ENCODE data around the gene PSMD10.

Gene PSMD10

GRCh38 chrX:108132876-108133275 is 41.5 kb upstream of the PSMD10 start:
- Histone ChIP-seq H3K4me1 (ENCODE audit: control insufficient read depth, low read length) (no peaks in the 10 kb centered on the region), H3K79me2 (ENCODE audit: control insufficient read depth, low read length) (no peaks in the 10 kb centered on the region), H3K36me3 (ENCODE audit: control insufficient read depth, low read length) (no peaks in the 10 kb centered on the region), H4K20me1 (ENCODE audit: control insufficient read depth, insufficient read depth, low read depth, low read length) (no peaks in the 10 kb centered on the region), H3F3A (ENCODE audit: control insufficient read depth, insufficient read depth) (no peaks in the 10 kb centered on the region), H3K27me3 (ENCODE audit: control insufficient read depth, low read length) (no peaks in the 10 kb centered on the region), H3K9me2 (replicated peaks; ENCODE audit: control insufficient read depth, low read length) (no peaks in the 10 kb centered on the region), H3K4me3 (ENCODE audit: low read length) (no peak overlapping the region), H3K4me2 (ENCODE audit: low read length) (no peak overlapping the region), H3K9me3 (ENCODE audit: control insufficient read depth, insufficient read depth, low read length) (no peaks in the 10 kb centered on the region), H3K27ac (ENCODE audit: low read depth, low read length) (no peak overlapping the region)
- TF ChIP-seq EZH2phosphoT487 (IDR thresholded peaks at IDR 0.05; ENCODE audit: borderline replicate concordance, low read length) (no peak), CTCF (IDR thresholded peaks at IDR 0.05; ENCODE audit: low read depth, low read length, poor library complexity, severe bottlenecking) (no peak)

GRCh38 chrX:108132034-108132433 is 40.7 kb upstream of the PSMD10 start:
- Histone ChIP-seq H3K79me2 (ENCODE audit: control insufficient read depth, low read length) (no peaks in the 10 kb centered on the region), H3K4me2 (ENCODE audit: low read length) (no peak overlapping the region), H3F3A (ENCODE audit: control insufficient read depth, insufficient read depth) (no peaks in the 10 kb centered on the region), H3K4me1 (ENCODE audit: control insufficient read depth, low read length) (no peaks in the 10 kb centered on the region), H3K27ac (ENCODE audit: low read depth, low read length) (no peak overlapping the region), H3K27me3 (ENCODE audit: control insufficient read depth, low read length) (no peaks in the 10 kb centered on the region), H3K4me3 (ENCODE audit: low read length) (no peak overlapping the region), H3K36me3 (ENCODE audit: control insufficient read depth, low read length) (no peaks in the 10 kb centered on the region), H3K9me3 (ENCODE audit: control insufficient read depth, insufficient read depth, low read length) (no peaks in the 10 kb centered on the region), H3K9me2 (replicated peaks; ENCODE audit: control insufficient read depth, low read length) (no peaks in the 10 kb centered on the region), H4K20me1 (ENCODE audit: control insufficient read depth, insufficient read depth, low read depth, low read length) (no peaks in the 10 kb centered on the region)
- TF ChIP-seq EZH2phosphoT487 (IDR thresholded peaks at IDR 0.05; ENCODE audit: borderline replicate concordance, low read length) (no peak), CTCF (IDR thresholded peaks at IDR 0.05; ENCODE audit: low read depth, low read length, poor library complexity, severe bottlenecking) (no peak)

- Histone ChIP-seq H3K4me3 (ENCODE audit: low read length) (no peak overlapping the region), H3K9me3 (ENCODE audit: control insufficient read depth, insufficient read depth, low read length) (no peaks in the 10 kb centered on the region), H3K4me2 (ENCODE audit: low read length) (no peak overlapping the region), H4K20me1 (ENCODE audit: control insufficient read depth, insufficient read depth, low read depth, low read length) (no peaks in the 10 kb centered on the region), H3K79me2 (ENCODE audit: control insufficient read depth, low read length) (no peaks in the 10 kb centered on the region), H3K4me1 (ENCODE audit: control insufficient read depth, low read length) (no peaks in the 10 kb centered on the region), H3K27ac (ENCODE audit: low read depth, low read length) (no peak overlapping the region), H3K9me2 (replicated peaks; ENCODE audit: control insufficient read depth, low read length) (no peaks in the 10 kb centered on the region), H3F3A (ENCODE audit: control insufficient read depth, insufficient read depth) (no peaks in the 10 kb centered on the region), H3K36me3 (ENCODE audit: control insufficient read depth, low read length) (no peaks in the 10 kb centered on the region), H3K27me3 (ENCODE audit: control insufficient read depth, low read length) (no peaks in the 10 kb centered on the region)
- TF ChIP-seq EZH2phosphoT487 (IDR thresholded peaks at IDR 0.05; ENCODE audit: borderline replicate concordance, low read length): no peak
- no peak for TF ChIP-seq CTCF (IDR thresholded peaks at IDR 0.05; ENCODE audit: low read depth, low read length, poor library complexity, severe bottlenecking)
Measured at GRCh38 chrX:108131471-108131870, 40.1 kb upstream of the PSMD10 start.

- Histone ChIP-seq H3K4me1 (ENCODE audit: control insufficient read depth, low read length) (no peaks in the 10 kb centered on the region), H3K27me3 (ENCODE audit: control insufficient read depth, low read length) (no peaks in the 10 kb centered on the region), H3K4me2 (ENCODE audit: low read length) (no peak overlapping the region), H3K9me2 (replicated peaks; ENCODE audit: control insufficient read depth, low read length) (no peaks in the 10 kb centered on the region), H3F3A (ENCODE audit: control insufficient read depth, insufficient read depth) (no peaks in the 10 kb centered on the region), H3K36me3 (ENCODE audit: control insufficient read depth, low read length) (no peaks in the 10 kb centered on the region), H3K27ac (ENCODE audit: low read depth, low read length) (no peak overlapping the region), H3K9me3 (ENCODE audit: control insufficient read depth, insufficient read depth, low read length) (no peaks in the 10 kb centered on the region), H3K4me3 (ENCODE audit: low read length) (no peak overlapping the region), H4K20me1 (ENCODE audit: control insufficient read depth, insufficient read depth, low read depth, low read length) (no peaks in the 10 kb centered on the region), H3K79me2 (ENCODE audit: control insufficient read depth, low read length) (no peaks in the 10 kb centered on the region)
- TF ChIP-seq CTCF (IDR thresholded peaks at IDR 0.05; ENCODE audit: low read depth, low read length, poor library complexity, severe bottlenecking): no peak
- no peak for TF ChIP-seq EZH2phosphoT487 (IDR thresholded peaks at IDR 0.05; ENCODE audit: borderline replicate concordance, low read length)
Measured at GRCh38 chrX:108130889-108131288, 39.5 kb upstream of the PSMD10 start.

Measured in DOHH2 (cell line).